ENCODE results near the gene PEF1. TPM values are rescaled to one million over a fixed set of nuclear protein-coding genes. Genes with fewer than 3 reads are reported as not detected.
A peak's percentile ranks its signal among the peaks of the same experiment; 100 is the strongest.

The PEF1 gene
- total RNA-seq, 1 experiment from 2014 or later, result 40.3 TPM

- H2BK5ac ChIP-seq (ENCODE audit: insufficient read length, low read length), result no peak overlapping the region
- no peak overlapping the region for H3K4ac ChIP-seq (ENCODE audit: low read depth, low read length)
- no peak overlapping the region for H3K4me2 ChIP-seq (ENCODE audit: insufficient read depth, insufficient read length, low read length)
- H3K79me2 ChIP-seq (ENCODE audit: insufficient read depth, low read length), result no peaks in the 10 kb centered on the region
- no peak overlapping the region for H3K18ac ChIP-seq (ENCODE audit: insufficient read length, low read depth, low read length)
- no peaks in the 10 kb centered on the region for H3K36me3 Mint-ChIP-seq (ENCODE audit: insufficient read depth in 1 of 3, low read depth in 3 of 3)
- H3K4me1 ChIP-seq (ENCODE audit: insufficient read depth, low read length), result no peaks in the 10 kb centered on the region
- H3K23me2 ChIP-seq (ENCODE audit: insufficient read length, low read depth, low read length, poor library complexity, severe bottlenecking), result no peaks in the 10 kb centered on the region
- DNase-seq, result no peak
- no peak overlapping the region for H2BK120ac ChIP-seq (ENCODE audit: low read depth, low read length, poor library complexity, severe bottlenecking)
- H3K4me3 Mint-ChIP-seq, result no peak overlapping the region
- H2AFZ ChIP-seq (ENCODE audit: low read length), result no peak overlapping the region
- H3K27me3 Mint-ChIP-seq (ENCODE audit: low read depth), result peaks cover 2% of the 10 kb centered on the region
- H3K23ac ChIP-seq (ENCODE audit: insufficient read length, low read depth, low read length), result no peak overlapping the region
- H3K27ac ChIP-seq (ENCODE audit: insufficient read length, low read depth, low read length), result no peak overlapping the region
- H3K27me3 ChIP-seq (ENCODE audit: insufficient read depth, low read length), result no peaks in the 10 kb centered on the region
- H2BK20ac ChIP-seq (ENCODE audit: low read depth, low read length, poor library complexity, severe bottlenecking), result no peak overlapping the region
- no peak overlapping the region for H3T11ph ChIP-seq (ENCODE audit: low read length)
- H3K79me1 ChIP-seq (ENCODE audit: insufficient read depth, low read depth, low read length, poor library complexity, severe bottlenecking), result no peaks in the 10 kb centered on the region
- H4K8ac ChIP-seq (replicated peaks; ENCODE audit: insufficient read length, low read depth, low read length), result no peak overlapping the region
- H2BK15ac ChIP-seq (ENCODE audit: low read depth, low read length), result no peak overlapping the region
- no peak overlapping the region for H4K91ac ChIP-seq (ENCODE audit: insufficient read length, low read depth, low read length)
- peak overlapping the region in 2 of 3 experiments; percentile 12 to 94; a peak in 2 of 7 replicates for H3K27ac Mint-ChIP-seq
- H3K56ac ChIP-seq (ENCODE audit: insufficient read length, low read depth, low read length), result no peak overlapping the region
- H3K9me3 Mint-ChIP-seq, result no peaks in the 10 kb centered on the region; a peak in 1 of 5 replicates
- no peak overlapping the region for H4K5ac ChIP-seq (ENCODE audit: insufficient read length, low read depth, low read length)
- WGBS (ENCODE audit: extremely low coverage, insufficient read length, low lambda C conversion rate), result no CpG with 5 or more reads among the region's 8 CpGs
- TF ChIP-seq CTCF (conservative IDR thresholded peaks at IDR 0.05), result no peak
- no peaks in the 10 kb centered on the region for H4K20me1 ChIP-seq (ENCODE audit: control insufficient read depth, insufficient read depth, insufficient read length)
- H2BK12ac ChIP-seq (ENCODE audit: insufficient read length, low read depth, low read length), result no peak overlapping the region
- no peak overlapping the region for H2AK5ac ChIP-seq (ENCODE audit: insufficient read length, low read length)
- peaks cover 17 to 26% of the 10 kb centered on the region in 2 experiments for H3K4me1 Mint-ChIP-seq
- H3K14ac ChIP-seq (ENCODE audit: insufficient read depth, low read length), result no peak overlapping the region
- no peaks in the 10 kb centered on the region for H3K9me3 ChIP-seq (ENCODE audit: control insufficient read depth, low read depth, low read length)
- no peak overlapping the region for H3K9ac ChIP-seq (ENCODE audit: extremely low read depth, insufficient read length, low read length)
Measured at GRCh38 chr1:31674626-31675025, 29.9 kb upstream of the PEF1 start.
